GM21825 (cell line): Measurements from ENCODE around the gene ERLIN1.
"Not testable (repeated sequence)": the region's sequence is repeated elsewhere in the genome, so short reads cannot be mapped to it uniquely, and the experiment has no call there.

Source experiments
- ATAC-seq: cut with Tn5 transposase; IDR thresholded peaks from one replicate; pipeline ENCODE4 v1.9.1; 2021; ENCODE audit warnings: mild to moderate bottlenecking, moderate library complexity; ENCODE audit not compliant: unreplicated experiment

ERLIN1 gene

GRCh38 chr10:100138921-100139496, 46.8 kb downstream of the ERLIN1 start:
- no peak for ATAC-seq

GRCh38 chr10:100135486-100135885, 50.3 kb downstream of the ERLIN1 start:
- no peak for ATAC-seq

- ATAC-seq: no peak
Observed at GRCh38 chr10:100133801-100134200, 52.0 kb downstream of the ERLIN1 start.

- ATAC-seq: no peak
Observed at GRCh38 chr10:100132427-100132826, 53.4 kb downstream of the ERLIN1 start.

- no peak for ATAC-seq
Observed at GRCh38 chr10:100131571-100131970, 54.3 kb downstream of the ERLIN1 start.

- no peak for ATAC-seq
Observed at GRCh38 chr10:100130831-100131230, 55.0 kb downstream of the ERLIN1 start.

GRCh38 chr10:100129424-100129823, 56.4 kb downstream of the ERLIN1 start:
- no peak for ATAC-seq

- no peak for ATAC-seq
Observed at GRCh38 chr10:100128951-100129350, 56.9 kb downstream of the ERLIN1 start.

GRCh38 chr10:100125335-100125734, 60.5 kb downstream of the ERLIN1 start:
- ATAC-seq: not testable (repeated sequence)

GRCh38 chr10:100124097-100124496, 61.7 kb downstream of the ERLIN1 start:
- no peak for ATAC-seq

- no peak for ATAC-seq
Observed at GRCh38 chr10:100122780-100123179, 63.0 kb downstream of the ERLIN1 start.

GRCh38 chr10:100120550-100120949, 65.3 kb downstream of the ERLIN1 start:
- ATAC-seq: no peak

- no peak for ATAC-seq
Observed at GRCh38 chr10:100119726-100120125, 66.1 kb downstream of the ERLIN1 start.

- ATAC-seq: no peak
Observed at GRCh38 chr10:100114976-100115770, 70.7 kb downstream of the ERLIN1 start.

- ATAC-seq: no peak
Observed at GRCh38 chr10:100114460-100114859, 71.4 kb downstream of the ERLIN1 start.

- ATAC-seq: no peak
Observed at GRCh38 chr10:100109670-100110069, 76.2 kb downstream of the ERLIN1 start.

- no peak for ATAC-seq
Observed at GRCh38 chr10:100106865-100107264, 79.0 kb downstream of the ERLIN1 start.

GRCh38 chr10:100104300-100104699, 81.5 kb downstream of the ERLIN1 start:
- ATAC-seq: no peak

GRCh38 chr10:100103581-100103980, 82.2 kb downstream of the ERLIN1 start:
- ATAC-seq: no peak

- ATAC-seq: no peak
Observed at GRCh38 chr10:100101192-100102076, 84.4 kb downstream of the ERLIN1 start.

- no peak for ATAC-seq
Observed at GRCh38 chr10:100100651-100101184, 85.1 kb downstream of the ERLIN1 start.
